T-helper 22 cell (primary cell): ENCODE measurements around the gene UBA7.
"Not testable (repeated sequence)": the region's sequence is repeated elsewhere in the genome, so short reads cannot be mapped to it uniquely, and the experiment has no call there.

Source experiments
- DNase-seq: peaks from one replicate; pipeline ENCODE4 v3.0.0-alpha.2; 2020; ENCODE audit warnings: low read depth

UBA7 gene

DNA sequence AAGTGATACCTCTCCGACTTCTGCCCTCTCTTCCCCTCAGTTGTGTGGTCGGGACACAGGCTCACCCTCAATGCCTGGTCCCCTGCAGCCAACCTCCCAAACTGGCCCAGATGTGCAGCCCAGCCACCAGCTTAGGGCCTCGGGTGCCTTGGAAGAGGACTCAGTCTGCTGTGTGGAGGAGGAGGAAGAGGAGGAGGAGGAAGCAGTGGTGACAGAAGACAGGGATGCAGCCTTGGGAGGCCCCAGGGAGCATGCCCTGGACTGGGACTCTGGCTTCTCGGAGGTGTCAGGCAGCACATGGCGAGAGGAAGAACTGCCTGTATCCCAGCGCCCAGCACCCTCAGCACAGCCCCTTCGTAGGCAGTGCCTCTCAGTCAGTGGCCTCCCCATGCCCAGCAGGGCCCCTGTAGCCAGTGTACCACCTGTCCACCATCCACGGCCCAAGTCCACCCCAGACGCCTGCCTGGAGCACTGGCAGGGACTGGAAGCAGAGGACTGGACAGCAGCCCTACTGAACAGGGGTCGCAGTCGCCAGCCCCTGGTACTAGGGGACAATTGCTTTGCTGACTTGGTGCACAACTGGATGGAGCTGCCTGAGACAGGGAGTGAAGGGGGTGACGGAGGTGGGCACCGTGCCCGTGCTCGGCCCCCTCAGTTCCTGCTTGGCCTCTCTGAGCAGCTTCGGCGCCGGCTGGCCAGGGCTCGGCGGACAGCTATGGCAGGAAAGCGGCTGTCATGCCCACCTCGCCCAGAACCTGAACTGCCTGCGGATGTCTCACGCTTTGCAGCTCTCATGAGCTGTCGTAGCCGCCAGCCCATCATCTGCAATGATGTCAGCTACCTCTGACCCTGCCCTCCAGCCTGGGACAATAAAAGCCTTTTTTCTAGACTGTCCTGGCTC lies 9.4 kb downstream of the UBA7 start:
- no peak for DNase-seq

DNA sequence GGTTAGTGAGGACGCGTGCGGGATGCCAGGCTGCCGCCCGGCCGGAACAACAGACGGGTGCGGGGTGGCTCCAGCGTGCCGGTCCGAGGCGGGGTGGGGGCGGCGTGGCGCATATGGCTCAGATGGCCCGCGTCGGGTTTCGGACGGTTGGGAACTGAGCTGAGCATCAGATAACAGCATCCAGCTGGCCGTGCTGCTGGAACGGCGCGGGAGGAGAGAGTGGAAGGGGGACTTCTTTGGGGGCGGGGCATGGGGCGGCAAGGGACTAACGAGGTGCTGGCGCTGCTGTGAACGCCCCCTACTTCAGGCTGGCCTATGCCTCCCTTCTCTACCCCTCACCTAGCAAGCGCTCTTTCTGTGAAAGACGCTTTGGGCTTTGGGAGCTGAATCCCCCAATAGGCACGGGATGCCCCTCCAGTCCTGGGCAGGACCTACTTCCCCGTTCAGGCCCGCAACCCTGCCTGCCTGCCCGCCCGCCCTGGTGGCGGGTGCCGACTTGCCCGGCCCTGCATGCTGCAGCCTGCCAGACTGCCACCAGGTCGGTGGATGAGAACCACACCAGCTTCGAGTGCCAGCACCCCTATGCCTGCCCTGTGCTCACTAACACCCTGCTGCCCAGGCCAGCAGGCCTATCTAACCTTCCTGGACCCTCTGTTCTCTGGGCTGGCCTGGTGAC lies 10.2 kb downstream of the UBA7 start:
- DNase-seq = peak; percentile 52

DNA sequence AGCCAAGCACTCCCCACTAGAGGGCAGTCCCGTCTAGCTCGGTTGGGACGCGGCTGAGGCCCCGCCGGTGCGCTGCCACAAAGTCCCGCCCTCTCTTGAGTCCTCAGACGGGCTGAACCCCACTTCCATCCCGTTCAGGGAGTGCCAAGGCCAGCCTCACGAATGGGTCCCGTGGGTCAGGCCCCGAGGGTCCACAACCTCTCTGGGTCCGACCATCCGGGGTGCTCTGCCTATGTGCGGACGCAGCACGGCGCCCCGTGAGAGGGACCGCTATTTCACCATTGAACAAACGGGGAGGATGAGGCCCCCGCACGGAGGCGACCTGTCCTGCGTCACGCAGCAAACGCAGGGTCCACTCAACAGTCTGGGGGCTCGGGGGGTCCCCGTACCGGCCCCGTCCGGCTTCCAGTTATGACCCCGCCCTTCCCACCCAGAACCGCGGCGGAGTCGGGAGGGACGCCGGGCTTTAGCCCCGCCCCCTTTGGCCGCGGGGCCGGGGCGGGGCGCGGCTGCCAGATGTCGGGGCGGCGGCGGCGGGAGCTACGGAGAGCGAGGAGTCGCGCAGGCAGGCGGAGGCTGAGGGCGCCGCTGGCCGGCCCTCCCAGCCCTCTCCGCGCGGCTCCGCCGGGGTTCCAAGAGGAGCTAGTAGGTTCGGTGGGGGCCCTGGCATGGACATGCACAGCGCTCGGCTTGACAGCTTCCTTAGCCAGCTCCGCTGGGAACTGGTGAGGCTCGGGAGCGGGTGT lies 10.9 kb downstream of the UBA7 start, which contains the start of gene INKA1:
Gene INKA1, plus strand, starts transcription at position 543 of the 746 bp plus-strand sequence. Its CDS starts 132 bp downstream, at position 675.
- peak; percentile 72 for DNase-seq

DNA sequence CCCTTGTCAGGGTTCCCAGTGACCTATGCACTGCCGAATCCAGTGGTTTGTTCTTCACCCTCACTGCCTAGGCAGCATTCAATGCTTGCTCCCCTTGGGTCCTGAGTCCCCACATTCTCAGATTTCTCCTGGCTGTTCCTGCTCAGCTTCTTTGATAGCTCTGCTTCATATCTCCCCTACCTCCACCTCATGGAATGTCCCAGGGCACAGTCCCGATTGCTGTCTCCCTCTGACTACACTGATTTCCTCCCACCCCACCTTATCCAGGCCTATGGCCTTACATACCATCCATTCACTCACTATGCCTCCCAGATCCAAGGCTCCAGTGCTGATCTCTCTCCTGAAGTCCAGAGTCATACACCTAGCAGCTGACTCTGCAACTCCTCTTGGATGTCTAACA lies 12.6 kb downstream of the UBA7 start:
- no peak for DNase-seq

DNA sequence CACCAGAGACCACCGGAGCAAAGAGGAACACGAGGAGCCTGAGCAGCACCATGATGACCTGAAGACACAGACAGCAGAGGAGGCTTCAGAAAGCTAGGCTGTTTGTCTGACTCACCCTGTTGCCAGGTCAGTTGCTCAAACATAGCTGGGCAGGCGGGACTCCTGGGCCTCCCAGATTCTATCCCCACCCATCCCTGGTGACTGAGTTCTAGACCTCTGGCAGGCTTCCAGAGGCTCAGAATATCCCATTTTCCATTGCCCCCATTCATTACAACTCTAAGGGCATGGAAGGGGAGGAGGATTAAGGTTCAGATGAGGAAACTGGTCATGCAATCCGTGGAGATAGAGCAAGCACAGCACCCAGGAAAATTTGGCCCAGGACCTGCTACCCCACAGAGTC lies 14.0 kb downstream of the UBA7 start, which contains the start of gene CDHR4:
Gene CDHR4, minus strand, starts transcription at position 113 of the 400 bp plus-strand sequence. Its CDS starts 61 bp downstream, at position 52.
- DNase-seq = no peak

DNA sequence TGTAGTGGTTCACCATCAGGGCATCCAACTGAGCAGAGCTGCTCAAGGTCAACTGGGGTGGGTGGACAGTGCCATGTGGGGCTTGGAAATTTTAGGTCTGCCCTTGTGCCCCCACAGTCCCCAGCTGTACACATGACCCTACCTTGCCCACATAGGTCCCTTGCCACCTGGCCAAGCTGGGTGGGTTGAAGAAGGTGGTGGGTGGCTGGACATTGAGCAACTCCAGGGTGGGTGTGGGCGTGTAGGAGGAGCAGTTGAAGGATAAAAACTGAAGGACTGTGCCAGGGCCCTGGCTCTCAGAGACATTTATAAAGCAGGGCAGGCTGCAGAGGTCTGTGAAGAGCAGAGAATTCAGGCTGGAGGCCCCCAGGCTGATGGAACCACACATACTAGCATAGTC lies 14.6 kb downstream of the UBA7 start:
- DNase-seq = no peak

DNA sequence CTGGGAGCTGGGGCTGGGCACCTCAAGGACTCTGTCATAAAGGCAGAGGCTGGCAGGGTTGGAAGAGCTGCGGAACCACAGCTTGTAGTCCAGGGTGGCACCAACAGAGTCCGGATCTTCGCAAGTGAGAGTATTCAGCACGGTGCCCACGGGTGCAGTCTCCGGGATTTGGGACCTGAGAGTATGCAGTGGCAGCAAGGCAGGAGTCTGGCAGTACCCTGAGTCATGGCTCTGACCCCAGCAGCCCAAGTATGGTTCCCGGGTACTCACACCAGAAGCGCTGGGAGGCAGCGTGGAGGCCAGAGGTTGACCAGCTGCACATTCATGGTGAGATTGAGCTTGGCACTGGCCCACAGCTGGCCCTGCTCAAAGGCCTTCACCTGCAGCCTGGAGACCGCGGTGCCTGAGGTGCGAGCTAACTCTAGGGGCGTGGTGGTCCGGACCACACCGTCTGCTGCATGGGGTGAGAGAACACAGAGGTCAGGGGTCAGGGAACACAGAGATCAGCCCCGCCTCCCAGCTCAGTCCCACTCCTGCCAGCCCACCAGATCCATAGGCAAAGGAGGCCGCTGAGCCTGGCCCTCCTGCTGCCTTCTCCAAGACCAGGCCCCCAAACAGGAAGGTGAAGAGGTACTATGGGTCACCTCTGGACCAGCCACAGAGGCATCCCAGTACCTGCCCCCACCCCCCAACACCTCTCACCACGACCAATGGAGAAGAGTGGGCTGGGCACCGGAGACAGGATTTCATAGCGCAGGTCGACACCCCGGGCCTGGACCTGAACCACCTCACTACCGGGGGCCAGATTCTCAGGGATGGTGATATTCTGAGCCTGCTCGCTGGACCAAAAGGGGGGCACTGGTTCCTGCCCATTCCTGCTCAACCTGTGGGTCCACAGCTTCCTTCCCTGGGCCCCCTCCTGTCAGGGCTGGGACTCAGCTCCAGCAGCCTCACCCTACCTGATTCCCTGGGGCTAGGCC lies 18.5 kb downstream of the UBA7 start:
- no peak for DNase-seq

DNA sequence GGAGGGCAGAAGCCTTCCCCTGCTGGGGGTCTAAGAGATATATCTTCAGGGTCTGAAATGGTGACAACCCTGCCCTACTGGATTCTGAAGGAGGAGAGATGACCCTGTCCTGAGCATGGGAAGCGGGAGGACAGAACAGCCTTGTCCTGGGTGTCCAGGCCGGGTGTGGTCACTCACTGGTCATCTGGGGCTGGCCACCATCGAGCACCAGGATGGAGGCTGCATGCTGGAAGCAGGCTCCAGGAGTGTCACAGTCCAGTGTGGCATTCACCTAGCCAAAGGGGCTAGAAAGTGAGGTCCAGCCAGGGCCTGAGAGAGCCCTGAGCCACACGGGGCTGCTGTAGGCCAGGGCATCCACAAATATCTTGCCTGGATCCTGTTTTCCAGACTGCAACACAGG lies 19.3 kb downstream of the UBA7 start:
- no peak for DNase-seq

DNA sequence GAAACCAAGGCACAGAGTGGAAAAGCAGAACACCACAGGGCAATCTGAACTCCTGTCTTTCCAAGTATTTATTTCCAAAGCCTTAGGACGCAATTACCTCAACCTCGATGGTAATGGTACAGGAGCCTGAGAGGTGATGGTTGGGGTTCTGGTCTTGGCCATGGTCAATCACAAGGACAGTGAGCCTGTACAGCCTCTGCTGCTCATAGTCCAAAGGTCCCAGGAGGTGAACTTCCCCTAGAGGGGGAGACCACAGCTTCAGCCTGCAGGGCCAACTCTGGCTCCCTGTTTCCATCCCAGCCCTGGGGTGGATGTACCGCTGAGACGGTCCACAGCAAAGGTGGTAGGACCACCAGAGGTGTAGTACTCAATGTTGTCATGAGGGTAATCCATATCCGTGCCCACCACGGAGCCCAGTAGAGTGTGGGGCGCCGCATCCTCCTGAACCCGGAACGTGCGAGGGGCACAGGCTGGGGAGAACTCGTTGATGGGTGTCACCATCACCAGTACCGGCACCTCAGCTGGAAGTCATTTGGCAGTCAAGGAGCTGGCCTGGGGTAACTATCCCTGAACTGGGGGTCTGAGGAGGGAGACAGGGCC lies 20.2 kb downstream of the UBA7 start:
- no peak for DNase-seq

DNA sequence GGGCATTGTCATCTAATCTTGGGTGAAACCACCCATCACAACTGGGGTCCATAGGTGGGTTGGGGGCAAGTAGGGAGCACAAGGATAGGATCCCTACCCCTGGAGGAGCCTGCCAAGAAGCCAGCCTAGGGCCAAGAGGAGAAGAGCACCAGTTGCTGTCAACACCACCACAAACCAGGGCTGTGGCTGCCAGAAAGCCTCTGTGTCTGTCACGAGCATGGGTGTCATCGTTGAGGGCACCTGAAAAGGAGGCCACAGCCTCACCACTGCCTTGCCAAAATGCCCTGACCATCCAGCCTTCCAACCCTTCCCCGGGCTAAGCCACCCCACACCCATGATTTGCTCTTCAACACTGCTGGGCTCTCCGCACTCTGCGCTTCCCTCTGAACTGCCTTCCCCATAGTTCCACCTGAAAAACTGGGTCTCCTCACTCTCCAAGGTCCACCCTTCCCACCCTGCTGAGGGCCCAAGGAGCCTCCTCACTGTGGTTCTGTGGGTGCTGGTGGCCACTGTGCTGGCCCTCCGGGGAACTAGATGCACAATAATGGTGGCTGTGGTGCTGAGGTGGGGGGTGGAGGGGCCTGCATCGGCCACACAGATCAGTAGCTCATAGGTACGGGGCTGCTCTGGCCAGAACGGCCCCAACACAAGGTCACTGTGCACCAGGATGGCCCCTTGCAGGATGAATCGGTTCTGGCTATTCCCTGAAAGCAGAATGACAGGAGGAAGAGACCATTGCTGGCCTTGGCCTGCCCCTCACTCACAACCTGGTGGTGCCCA lies 21.2 kb downstream of the UBA7 start:
- DNase-seq = no peak

DNA sequence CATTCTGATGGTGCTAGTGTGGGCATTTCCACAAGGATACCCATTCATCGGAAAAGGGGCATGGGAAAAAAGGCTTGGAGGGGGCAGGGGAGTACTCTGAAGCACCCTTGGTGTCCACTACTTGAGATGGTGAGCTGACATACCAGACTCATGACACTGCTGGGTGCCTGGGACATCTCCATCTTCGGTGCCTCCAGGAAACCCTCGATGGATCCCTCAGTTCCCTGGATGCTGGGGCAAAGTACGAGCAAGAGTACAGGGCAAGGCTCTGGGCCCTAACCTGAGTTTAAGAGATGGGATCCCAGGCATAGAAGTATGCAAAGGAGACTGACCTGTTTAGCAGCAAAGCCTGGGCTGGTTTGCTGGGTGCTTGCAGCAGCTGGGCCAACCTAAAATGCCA lies 22.2 kb downstream of the UBA7 start:
- DNase-seq = no peak

DNA sequence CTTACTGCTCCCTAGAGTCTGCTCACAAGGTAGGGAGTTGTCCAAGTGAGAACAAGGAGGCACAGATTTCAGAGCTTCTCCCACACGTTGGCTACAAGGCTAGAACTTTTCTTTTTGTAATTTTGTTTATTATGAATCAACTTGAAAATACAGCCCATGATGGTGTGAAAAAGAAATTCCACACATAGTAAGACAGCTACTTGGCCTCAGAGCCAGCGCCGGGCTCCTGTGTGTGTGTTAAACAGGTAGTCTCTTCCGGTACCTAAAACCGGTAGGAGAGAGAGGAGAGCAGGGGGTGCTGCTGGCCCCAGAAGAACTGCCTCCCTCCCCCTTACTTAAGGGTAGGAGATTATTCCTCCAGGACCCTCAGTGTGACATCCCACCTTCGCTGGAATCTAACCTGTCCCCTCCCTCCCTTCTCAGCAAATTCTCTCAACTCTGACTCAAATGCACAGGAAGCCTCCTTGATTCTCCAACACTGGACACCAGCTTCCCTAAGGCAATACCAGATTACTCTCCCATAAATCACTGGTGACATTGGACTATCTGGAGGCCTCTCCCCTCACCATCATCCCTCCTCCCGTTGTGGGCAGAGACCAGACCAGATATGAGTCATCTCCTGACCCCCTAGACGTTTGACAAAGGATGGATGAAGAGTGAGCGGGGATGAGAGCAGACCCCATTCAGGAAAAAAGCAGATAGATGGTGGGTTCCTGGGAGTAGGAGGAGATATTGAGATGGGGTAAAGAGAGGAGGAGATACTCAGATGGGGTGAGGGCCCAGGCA lies 22.9 kb downstream of the UBA7 start:
- no peak for DNase-seq

DNA sequence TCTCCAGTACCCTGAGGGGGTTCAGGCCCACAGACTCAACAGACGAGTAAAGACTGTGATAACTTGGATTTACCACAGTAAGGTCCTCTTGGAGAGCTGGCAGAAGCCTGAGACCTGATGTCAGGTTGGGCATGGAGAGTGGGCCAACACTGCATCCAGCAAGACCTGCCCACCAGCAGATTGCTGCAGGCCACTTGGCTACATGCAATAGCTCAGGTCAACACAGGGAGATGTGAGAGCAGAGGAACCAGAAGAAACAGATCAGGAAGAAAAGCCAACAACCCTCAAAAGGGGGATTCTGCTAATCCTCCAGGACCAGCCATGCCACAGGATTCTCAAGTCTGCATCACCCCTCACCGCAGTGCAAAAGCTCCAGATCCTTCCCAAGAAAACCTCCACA lies 25.7 kb downstream of the UBA7 start:
- no peak for DNase-seq

DNA sequence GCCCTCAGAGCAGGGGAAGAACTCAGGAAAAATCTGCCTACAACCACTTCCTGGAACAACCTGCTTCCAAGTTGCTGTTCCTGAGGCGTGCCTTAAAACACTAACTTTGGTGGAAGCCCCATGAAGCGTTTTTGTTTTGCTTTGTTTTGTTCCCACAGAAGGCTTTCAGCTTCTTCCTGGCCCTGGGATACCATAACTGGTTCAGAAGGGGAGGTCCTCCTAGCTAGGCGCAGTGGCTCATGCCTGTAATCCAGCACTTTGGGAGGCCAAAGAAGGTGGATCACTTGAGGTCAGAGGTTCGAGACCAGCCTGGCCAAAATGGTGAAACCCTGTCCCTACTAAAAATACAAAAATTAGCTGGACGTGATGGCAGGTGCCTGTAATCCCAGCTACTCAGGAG lies 26.2 kb downstream of the UBA7 start:
- DNase-seq = no peak

DNA sequence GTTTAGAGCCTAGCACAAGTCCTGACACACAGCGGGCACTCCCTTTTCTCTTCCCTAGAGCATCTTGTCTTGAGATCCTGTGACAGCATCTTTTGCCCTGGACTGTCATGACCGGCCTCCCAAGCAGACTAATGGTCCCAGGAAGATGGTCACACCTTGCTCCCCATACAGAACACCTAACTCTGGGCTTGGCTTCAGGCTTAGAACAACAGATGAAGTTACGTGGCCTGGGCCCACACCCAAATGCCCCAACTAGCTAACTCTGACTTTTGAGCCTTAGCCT lies 26.6 kb downstream of the UBA7 start:
- DNase-seq = no peak

DNA sequence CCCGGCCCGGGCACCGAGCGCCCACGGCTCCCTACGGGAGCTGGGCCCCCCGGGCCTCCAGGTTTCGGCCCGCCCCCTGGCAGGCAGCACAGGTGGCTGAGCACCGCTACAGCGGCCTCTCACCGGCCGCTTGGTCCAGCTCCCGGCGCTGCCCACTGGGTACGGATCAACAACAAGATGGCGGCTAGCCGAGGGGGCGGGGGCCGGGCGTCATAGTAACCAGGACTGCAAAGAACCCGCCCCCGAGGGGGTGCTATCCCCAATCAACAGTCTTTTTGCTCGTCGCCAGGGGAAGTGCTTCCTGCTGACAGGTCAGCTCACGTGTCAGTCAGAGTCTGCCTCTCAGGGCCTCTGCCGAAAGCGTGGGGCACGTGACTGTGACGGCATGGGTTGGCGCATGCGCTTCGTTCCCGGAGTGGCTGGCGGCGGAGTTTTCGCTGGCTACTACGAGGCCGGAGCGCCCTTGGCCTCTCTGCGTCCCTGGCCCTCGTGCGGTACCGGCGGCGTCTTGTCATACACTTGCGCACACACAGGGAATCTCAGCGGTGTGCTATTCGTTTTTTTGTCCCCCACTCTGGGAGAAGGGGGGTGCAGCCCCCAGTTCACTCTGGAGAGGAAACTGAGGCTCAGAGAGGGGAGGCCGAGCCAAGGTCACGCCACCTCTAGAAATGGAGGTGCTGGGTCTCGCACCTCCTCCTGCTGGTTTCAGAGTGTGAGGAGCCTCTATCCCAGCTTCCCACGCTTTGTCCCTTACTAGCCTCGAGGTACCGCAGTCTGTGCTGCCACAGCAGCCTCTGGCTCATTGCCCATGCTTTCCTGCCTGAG lies 27.2 kb downstream of the UBA7 start, which contains the start of gene IP6K1:
Gene IP6K1, minus strand, starts transcription at position 186 of the 825 bp plus-strand sequence. CDS start 38,502 bp downstream, outside the sequence.
- DNase-seq = peak; percentile 100

DNA sequence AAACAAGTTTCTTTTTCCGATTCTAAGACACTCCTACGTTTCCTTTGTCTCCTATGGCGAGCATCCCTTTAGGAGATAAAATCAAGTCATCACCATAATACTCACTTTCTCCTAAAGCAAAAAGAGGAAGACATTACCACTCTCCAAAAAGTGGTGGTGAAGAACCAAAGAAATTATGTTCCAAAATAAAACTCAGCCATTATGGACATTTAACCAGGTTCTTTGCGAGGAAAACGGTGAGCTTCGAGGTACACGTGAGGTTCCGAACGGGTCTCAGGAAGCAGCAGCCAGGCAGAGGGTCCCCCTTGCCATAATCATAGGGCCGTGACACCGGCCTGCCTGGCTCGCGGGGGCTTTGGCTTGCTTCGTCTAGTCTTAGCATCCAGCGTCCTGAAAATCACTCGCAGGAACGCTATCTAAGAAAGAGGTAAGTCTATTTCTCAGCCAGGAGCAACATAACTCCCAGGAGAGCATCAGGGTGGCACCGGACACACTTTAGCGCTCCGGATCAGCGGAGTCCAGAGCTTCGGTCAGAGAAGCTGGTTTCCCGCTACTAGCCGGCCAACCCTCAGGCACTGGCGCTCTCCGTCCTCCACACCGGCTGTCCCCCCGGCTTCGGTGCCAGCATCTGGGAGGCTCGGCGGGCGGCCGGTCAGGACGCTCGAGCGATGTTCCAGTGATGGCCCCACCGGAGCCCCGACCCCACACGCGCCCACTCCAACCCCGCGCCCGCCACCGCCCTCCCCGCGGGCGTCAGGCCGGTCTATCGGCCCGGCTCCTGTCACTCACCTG lies 28.0 kb downstream of the UBA7 start:
- no peak for DNase-seq

DNA sequence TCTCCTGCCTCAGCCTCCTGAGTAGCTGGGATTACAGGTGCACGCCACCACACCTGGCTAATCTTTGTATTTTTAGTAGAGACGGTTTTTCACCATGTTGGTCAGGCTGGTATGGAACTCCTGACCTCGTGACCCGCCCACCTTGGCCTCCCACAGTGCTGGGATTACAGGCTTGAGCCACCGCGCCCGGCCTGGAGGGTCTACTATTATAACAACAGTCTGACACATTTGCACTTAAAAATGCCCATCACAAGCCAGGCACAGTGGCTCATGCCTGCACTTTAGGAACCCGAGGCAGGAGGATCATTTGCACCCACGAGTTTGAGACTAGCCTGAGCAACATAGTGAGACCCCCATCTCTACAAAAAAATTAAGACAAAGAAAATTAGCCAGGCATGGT lies 31.5 kb downstream of the UBA7 start:
- DNase-seq = not testable (repeated sequence)
